ENCODE results near the gene LSAMP.

Gene LSAMP

GRCh38 chr3:115927197-115927596 lies 518.1 kb downstream of the LSAMP start:
- DNase-seq = no peak

DNA sequence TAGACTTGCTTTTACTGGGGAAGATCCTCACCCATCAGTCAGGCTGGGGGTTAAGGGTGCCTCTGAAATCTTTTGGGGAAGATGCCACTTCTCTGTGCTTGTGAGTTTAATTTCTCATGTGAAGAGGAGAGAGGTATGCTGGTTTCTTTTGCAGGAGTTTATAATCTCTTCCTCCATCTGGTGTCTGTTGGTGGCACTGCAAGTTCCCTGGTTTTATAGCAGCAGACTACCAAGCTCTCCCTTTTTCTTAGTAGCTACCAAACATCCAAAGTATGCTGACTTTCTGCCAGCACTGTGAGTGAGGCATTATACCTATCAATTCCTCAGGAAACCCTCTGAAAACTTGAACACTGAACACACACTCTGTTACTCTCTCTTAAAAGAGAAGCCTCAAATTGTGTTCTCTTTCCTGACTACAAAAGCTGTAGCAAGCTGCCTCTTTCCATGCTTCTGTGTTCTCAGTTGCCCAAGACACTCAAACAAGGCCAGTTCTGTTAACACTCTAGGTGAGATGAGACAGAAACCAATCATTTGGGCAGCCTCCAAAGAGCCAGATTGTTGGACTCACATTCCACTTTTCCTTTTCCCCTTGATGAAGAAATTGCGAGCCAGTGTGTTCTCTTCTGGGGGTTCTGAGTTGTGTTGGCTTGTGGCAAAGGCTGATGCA lies 522.5 kb downstream of the LSAMP start:
- no peak for DNase-seq

GRCh38 chr3:115921711-115922110 lies 523.6 kb downstream of the LSAMP start:
- no peak for DNase-seq

GRCh38 chr3:115918900-115919299 lies 526.4 kb downstream of the LSAMP start:
- no peak for DNase-seq

- DNase-seq = no peak
Measured at GRCh38 chr3:115916866-115917265, 528.4 kb downstream of the LSAMP start.

- DNase-seq = no peak
Measured at GRCh38 chr3:115915061-115915460, 530.2 kb downstream of the LSAMP start.

DNA sequence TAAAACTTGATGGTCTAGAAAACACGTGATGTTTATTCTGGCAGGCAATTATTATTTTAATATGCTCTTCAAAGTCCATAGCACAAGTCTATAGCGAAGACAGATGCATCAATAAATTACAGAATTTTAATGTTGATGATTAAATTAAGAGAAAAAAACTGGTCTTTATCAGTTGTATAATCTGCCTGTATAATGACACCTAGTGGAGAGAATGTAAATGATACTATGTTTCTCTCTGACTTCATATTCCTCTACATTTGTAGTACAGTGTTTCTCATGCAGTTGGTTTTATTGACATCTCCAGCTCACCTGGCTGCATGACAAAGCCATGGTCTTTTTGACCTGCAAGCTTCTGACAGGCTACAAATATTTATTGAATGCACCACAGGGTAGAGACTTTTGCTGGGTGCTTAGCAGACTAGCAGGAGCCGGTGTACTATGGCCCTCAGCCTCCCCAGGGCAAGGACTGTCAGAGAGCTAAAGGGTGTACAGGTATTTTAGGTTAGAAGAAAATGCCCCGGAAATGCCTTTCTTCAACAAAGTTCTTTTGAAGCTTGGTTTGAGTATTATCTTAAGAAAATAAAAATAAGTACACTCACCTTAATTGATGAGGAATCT lies 532.1 kb downstream of the LSAMP start:
- DNase-seq = no peak

DNA sequence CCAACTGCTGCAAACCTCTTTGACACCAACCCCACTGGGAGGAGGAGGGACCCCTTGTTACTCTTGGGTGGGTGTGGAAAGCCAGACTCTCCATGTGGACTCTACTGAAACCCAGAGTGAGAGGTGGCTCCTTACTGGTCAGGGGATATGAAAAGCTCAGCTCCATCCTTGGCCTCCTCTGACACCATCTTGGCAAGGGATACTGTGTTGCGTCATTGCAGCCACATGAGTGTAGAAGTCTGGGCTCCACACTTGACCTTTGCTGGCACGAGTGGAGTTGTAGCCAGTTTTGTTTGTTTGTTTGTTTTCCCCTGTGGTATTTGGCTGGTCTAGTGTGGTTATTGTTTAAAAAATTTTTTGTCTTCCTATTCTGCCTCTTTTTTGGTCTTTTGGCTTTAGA lies 532.9 kb downstream of the LSAMP start:
- no peak for DNase-seq

- DNase-seq = no peak
Measured at GRCh38 chr3:115905871-115906270, 539.4 kb downstream of the LSAMP start.

DNA sequence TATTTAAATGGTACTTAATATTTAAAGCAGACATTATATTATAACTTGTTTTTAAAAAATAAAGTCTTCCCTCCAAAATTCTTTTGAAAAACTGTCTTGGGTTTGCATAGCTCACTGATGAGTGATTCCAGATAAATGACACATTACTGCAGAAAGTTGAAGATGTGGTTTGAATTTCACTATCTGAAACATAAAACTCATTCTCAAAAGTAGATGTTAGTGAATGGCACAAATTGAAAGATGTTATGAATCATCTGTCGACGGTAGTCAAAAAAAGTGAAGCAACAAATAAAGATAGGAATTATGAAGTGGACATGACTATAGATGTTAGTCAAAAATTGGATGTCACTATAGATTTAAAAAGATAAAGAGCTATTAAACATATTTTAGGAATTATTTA lies 541.4 kb downstream of the LSAMP start:
- DNase-seq = no peak

DNA sequence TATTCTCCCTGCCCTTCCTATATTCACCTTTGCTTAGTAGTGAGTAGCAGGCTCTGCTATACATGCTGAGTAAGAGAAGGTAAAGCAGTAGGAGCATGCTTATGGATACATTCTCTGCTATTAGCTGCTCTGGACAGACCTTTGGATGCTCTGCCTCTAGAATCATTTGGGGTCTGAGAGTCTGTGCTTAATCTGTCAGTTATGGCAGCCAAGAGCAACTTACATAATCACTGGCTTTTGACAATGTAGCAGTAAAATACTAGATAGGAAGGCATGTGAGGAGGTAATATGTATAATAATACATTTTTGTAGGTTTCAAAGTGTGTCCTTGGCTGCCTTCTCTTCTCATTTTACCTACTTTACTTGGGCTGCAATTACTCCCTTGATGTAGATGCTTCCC lies 544.3 kb downstream of the LSAMP start:
- no peak for DNase-seq

DNA sequence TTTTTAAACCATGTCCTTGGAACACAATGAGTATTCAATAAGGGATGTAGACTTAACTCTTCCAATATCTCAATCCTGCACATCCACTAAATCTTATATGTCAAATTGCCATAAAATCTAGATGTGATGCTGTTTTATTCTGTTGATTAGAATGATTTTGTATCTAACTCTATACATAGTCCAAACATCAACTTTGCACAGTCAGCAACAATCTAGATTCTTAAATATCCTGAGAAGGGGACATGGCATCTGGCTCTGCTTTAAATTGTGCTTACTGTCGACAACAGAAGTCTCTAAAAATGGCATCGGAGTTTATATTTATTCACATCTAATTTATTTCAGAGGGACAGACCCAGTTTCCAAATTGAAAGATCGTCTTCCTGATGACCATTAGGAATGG lies 545.8 kb downstream of the LSAMP start:
- DNase-seq = no peak

- no peak for DNase-seq
Measured at GRCh38 chr3:115898656-115899410, 546.5 kb downstream of the LSAMP start.

DNA sequence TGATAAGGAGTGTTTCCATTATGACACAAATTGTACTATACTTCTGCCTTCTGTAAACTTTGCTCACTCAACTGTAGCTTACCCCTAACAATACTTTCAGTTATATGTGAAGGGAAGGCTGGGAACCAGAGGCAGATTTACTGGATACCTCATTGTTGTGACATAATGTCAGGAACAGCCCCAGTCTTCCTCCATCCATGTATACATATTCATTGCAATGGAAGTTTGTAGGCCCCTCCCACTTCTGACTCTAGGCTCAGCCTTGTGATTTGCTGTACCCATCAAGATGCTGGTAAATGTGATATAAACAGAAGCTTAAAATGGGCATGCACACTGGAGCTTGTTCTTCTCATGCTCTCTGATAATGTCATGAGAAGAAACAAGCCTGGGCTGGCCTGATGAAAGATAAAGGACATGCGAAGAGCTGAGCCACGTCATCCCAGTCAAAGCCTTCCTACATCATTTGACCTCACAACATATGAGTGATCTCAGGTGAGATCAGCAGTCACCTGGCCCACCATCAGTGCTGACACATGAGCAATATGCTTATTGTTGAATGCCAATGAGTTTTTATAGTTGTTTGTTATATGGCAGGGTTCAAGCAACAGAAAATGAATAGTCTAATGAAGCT lies 554.2 kb downstream of the LSAMP start:
- DNase-seq = no peak

GRCh38 chr3:115890579-115890978 lies 554.7 kb downstream of the LSAMP start:
- DNase-seq = no peak

DNA sequence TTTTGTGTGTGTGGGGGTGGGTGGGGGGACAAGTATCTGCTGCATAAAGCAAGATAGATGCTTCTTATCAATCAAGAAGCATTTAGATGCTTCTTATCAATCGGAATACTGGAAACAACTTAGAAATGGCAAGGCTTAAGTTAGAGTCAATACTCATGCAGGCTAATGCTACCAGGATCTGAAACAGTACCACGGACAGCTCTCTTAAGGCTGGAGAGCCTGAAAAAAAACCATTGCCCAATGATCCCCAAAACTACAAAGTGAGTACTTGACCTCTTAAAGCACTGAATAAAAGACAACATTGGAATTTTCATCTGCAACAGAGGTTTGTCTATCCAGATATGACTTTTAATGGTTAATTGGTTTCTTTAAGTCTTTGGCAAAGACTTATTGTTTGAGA lies 559.7 kb downstream of the LSAMP start:
- DNase-seq = no peak

GRCh38 chr3:115877615-115877899 lies 567.7 kb downstream of the LSAMP start:
- DNase-seq = no peak

DNA sequence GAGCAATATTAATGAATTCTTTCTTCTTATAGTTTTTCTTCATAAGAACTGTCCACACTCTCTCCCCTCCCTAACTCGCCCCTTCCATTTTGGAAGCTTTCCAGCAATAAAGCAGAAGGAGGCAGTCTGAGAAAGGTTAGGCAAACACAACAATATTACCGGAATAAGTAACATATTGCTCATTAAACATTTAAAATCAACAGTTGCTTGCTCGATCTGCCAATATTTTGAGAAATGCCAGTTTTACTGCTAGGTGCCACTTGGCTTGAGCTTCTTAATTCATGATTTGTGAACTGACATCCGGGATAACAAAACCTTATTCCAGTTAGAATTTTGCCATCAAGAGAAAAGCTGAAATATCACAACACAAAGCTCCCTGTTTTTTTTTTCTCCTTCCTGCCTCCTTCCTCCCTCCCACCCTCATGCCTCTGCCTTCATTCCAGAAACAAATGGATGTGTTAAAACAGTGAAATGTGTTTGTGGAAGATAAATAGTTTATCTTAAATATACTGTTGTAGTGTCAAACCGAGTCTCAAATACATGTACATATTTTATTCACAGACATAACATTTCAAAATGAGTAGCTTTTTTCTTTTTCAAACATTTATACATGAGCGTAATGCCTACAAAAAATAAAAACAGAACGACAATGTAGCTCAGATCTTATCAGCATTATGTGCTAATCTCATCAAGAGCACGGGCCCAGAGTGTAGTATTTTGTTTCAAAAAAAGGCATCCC lies 568.2 kb downstream of the LSAMP start:
- no peak for DNase-seq

DNA sequence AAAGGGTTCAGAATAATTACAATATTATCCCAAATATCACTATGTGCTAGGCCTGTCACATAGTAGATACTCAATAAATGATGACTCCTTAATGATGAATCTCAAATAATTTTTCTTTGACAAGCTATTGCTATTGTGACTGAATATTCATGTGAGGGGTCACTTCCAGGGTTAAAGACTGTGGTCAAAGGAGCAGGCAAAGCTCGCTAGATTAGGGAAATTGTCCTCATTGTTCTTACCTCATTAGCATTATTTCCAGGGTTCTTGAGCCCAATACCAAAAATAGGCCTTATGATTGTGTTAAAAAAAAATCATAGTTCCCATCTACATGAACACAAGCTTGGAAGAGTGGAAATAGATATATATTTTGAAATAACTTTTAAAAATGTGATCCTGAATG lies 569.8 kb downstream of the LSAMP start:
- DNase-seq = no peak

DNA sequence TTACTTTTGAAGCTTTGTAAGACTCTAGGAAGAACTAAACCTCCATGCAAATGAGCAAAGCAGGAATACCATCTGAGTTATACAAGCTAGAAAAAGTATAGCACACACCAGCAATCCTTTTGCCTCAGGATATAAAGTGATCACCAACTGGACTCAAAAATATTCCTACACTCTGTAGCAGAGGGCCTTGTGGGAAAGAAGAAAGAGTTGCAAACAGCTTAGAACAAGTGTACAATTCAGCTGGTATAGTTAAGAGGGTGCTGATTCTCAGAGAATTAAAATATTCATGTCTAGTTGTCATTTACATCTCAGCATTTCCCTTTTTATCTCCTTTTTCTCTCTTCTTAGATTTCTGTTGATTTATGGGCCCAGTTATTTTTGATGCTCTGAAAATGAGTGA lies 573.6 kb downstream of the LSAMP start:
- DNase-seq = no peak

- DNase-seq = no peak
Measured at GRCh38 chr3:115864911-115865310, 580.4 kb downstream of the LSAMP start.

DNA sequence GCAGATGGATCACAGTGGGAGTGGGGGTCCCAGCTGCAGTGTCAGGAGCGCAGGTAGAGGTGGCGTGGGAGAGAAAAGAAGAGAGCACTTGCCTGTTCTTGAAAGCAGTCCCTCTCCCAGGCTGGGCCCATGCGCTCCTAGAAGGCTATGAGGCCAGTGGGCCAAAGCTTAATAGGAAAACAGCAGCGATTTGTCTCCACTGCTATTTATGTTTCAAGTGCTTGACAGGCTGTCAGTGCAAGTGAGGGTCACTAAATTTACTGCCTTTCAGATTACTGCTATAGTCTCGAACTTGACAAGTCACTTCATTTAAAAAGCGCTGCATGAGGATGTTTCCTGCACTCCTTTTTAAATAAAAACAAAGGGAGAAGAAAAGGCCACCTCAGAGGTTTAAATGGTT lies 582.4 kb downstream of the LSAMP start:
- no peak for DNase-seq

GRCh38 chr3:115862099-115862498 lies 583.2 kb downstream of the LSAMP start:
- no peak for DNase-seq

Data from GF-D8 (cell line).